Activated T-cell treated with anti-CD3 and anti-CD28 coated beads for 24 hours (primary cell): ENCODE data around the gene MCOLN2.
"Not testable (repeated sequence)": the region's sequence is repeated elsewhere in the genome, so short reads cannot be mapped to it uniquely, and the experiment has no call there.

Experiments
- DNase-seq: peaks from one replicate; pipeline ENCODE4 v3.0.0-alpha.2; 2020; ENCODE audit warnings: low read depth

The MCOLN2 gene

GRCh38 chr1:84996846-84997666 lies at the start of gene MCOLN2:
Gene MCOLN2, minus strand, starts transcription at chr1:84997113. Its CDS starts 241 bp downstream, at chr1:84996872.
- DNase-seq: no peak

- DNase-seq: no peak
Measured at GRCh38 chr1:85042413-85042812, 45.5 kb upstream of the MCOLN2 start.

GRCh38 chr1:85041793-85042192 lies 44.9 kb upstream of the MCOLN2 start:
- DNase-seq: no peak

- no peak for DNase-seq
Measured at GRCh38 chr1:85033221-85033620, 36.3 kb upstream of the MCOLN2 start.

- DNase-seq: no peak
Measured at GRCh38 chr1:85030536-85030935, 33.6 kb upstream of the MCOLN2 start.

DNA sequence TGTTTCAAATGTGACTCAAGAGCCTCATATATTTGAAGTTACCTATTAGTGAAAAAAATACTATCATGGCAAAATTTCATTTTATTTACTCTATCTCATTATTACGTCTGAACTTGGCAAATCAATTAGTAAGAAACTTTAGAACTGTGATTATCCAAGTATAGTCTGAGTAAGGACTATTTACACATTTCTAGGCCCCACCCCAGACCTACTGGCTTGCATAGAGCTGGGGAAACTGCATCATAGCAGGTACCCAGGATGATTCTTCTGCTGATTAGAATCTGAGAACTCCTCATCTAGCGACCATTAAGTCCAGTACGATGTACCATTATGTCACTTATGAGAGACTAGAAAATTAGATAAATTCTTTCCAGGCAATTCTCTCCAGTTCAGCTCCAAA lies 31.2 kb upstream of the MCOLN2 start:
- DNase-seq: no peak

GRCh38 chr1:85027242-85027983 lies 30.5 kb upstream of the MCOLN2 start:
- no peak for DNase-seq

GRCh38 chr1:85025940-85026339 lies 29.0 kb upstream of the MCOLN2 start:
- DNase-seq: no peak

- DNase-seq: no peak
Measured at GRCh38 chr1:85024736-85025135, 27.8 kb upstream of the MCOLN2 start.

GRCh38 chr1:85022700-85023099 lies 25.8 kb upstream of the MCOLN2 start:
- no peak for DNase-seq

DNA sequence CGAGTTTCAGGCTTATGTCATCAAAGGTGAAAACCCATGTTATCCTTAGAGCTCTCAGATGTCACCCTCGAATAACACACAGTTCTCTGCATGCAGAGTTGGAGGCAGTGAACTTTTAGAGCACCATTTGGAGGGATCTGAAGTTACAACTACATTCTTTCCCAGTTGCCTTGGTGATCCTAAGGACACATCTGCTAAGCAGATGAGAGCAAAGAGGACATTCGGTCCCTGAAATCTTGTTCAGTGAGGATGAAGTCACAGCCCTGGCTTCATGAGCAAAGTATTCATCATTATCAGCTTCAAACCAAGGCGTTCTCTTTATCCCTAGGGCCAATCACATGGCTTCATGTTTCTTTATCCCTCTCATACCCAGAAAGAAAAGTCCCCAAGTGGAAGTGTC lies 23.1 kb upstream of the MCOLN2 start:
- DNase-seq: no peak

GRCh38 chr1:85015826-85016225 lies 18.9 kb upstream of the MCOLN2 start:
- DNase-seq: no peak

DNA sequence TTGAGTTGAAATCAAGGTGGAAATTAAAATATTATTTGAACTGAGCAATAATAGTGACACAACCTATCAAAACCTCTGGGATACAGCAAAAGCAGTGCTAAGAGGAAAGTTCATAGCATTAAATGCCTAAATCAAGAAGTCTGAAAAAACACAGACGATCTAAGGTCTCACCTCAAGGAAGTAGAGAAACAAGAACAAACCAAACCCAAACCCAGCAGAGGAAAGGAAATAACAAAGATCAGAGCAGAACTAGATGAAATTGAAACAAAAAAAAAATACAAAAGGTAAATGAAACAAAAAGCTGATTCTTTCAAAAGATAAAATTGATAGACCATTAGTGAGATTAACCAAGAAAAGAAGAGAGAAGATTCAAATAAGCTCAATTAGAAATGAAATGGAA lies 8.7 kb upstream of the MCOLN2 start:
- not testable (repeated sequence) for DNase-seq

GRCh38 chr1:85001742-85002141 lies 4.8 kb upstream of the MCOLN2 start:
- DNase-seq: no peak

- DNase-seq: peak; percentile 46
Measured at GRCh38 chr1:84998642-84999280, 1.8 kb upstream of the MCOLN2 start.

- DNase-seq: no peak
Measured at GRCh38 chr1:84997667-84998600, 1.0 kb upstream of the MCOLN2 start.

GRCh38 chr1:84995484-84996334 lies 1.2 kb downstream of the MCOLN2 start:
- no peak for DNase-seq

- DNase-seq: no peak
Measured at GRCh38 chr1:84991097-84991920, 5.6 kb downstream of the MCOLN2 start.

DNA sequence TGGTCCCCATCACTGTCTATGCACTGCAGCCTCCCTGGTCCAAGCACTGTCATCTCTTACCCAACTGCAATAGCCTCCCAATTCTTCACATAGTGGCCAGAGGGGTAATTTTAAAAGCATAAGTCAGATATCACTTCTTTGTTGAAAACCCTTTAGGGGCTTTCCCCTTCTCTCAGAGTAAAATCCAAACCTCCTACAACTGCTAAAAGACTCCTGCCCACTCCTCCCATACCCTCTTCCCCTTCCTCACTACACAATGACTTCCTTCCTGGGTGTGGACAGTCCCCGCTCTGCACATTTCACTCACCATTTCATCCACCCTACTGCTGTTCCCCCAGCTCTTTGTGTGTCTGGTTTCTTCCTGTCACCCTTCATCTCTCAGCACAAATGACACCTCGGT lies 8.3 kb downstream of the MCOLN2 start:
- no peak for DNase-seq

- not testable (repeated sequence) for DNase-seq
Measured at GRCh38 chr1:84986561-84986960, 10.4 kb downstream of the MCOLN2 start.
